Astrocyte (in vitro differentiated cells and primary cell): ENCODE results near the gene CTNNA3.

Experiments used
- EZH2 ChIP-seq: IDR thresholded peaks from 2 replicates; pipeline ENCODE4 v1.6.1; 2012; ENCODE audit warnings: mild to moderate bottlenecking, low read length, inconsistent platforms; ENCODE audit not compliant: insufficient read depth
- TF ChIP-seq, protein P1 (sequence below): IDR thresholded peaks from 2 replicates; pipeline ENCODE4 v1.5.1; 2011; ENCODE audit warnings: low read depth, mild to moderate bottlenecking, inconsistent platforms, low read length, moderate library complexity; ENCODE audit not compliant: insufficient read depth

DNA sequence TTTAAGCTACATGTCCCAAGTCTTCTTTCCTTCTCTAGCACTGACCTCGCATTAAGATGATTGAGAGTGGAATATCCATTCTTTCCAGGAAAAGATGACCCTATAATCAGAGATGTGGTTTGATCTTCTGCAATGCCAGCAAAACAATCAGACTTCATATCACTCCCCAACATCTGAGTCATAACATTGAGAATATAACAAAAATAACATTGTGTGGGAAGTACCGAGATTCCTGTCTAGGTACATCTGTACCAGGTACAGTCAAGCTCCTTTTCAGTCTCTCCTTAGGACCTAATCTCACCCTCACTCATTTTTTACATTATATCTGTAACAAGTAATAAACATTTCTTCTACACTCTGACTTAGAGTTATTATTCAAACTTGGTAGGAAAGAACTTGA is 568.6 kb downstream of the CTNNA3 start:
- TF ChIP-seq, protein P1, sequence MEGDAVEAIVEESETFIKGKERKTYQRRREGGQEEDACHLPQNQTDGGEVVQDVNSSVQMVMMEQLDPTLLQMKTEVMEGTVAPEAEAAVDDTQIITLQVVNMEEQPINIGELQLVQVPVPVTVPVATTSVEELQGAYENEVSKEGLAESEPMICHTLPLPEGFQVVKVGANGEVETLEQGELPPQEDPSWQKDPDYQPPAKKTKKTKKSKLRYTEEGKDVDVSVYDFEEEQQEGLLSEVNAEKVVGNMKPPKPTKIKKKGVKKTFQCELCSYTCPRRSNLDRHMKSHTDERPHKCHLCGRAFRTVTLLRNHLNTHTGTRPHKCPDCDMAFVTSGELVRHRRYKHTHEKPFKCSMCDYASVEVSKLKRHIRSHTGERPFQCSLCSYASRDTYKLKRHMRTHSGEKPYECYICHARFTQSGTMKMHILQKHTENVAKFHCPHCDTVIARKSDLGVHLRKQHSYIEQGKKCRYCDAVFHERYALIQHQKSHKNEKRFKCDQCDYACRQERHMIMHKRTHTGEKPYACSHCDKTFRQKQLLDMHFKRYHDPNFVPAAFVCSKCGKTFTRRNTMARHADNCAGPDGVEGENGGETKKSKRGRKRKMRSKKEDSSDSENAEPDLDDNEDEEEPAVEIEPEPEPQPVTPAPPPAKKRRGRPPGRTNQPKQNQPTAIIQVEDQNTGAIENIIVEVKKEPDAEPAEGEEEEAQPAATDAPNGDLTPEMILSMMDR, result no peak
- TF ChIP-seq EZH2, result no peak
